ENCODE data around the gene CELF2. TPM values are rescaled to one million over a fixed set of nuclear protein-coding genes. Genes with fewer than 3 reads are reported as not detected.

The CELF2 gene
- total RNA-seq, 1 donor from 2014 or later = 110 TPM

GRCh38 chr10:10991144-10991543 lies 26.5 kb upstream of the CELF2 start:
- ATAC-seq = no peak
- no peaks in the 10 kb centered on the region for H3K9me3 ChIP-seq
- no peak overlapping the region for H3K27ac ChIP-seq
- intact Hi-C loops (cut with DNase I) = no loop called here
- H3K4me1 ChIP-seq = no peaks in the 10 kb centered on the region
- no peak for DNase-seq
- TF ChIP-seq, protein P1, sequence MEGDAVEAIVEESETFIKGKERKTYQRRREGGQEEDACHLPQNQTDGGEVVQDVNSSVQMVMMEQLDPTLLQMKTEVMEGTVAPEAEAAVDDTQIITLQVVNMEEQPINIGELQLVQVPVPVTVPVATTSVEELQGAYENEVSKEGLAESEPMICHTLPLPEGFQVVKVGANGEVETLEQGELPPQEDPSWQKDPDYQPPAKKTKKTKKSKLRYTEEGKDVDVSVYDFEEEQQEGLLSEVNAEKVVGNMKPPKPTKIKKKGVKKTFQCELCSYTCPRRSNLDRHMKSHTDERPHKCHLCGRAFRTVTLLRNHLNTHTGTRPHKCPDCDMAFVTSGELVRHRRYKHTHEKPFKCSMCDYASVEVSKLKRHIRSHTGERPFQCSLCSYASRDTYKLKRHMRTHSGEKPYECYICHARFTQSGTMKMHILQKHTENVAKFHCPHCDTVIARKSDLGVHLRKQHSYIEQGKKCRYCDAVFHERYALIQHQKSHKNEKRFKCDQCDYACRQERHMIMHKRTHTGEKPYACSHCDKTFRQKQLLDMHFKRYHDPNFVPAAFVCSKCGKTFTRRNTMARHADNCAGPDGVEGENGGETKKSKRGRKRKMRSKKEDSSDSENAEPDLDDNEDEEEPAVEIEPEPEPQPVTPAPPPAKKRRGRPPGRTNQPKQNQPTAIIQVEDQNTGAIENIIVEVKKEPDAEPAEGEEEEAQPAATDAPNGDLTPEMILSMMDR (IDR thresholded peaks at IDR 0.05) = no peak
- no peaks in the 10 kb centered on the region for H3K27me3 ChIP-seq
- no peaks in the 10 kb centered on the region for H3K36me3 ChIP-seq
- no peak overlapping the region for H3K4me3 ChIP-seq

- no peaks in the 10 kb centered on the region for H3K36me3 ChIP-seq
- H3K27me3 ChIP-seq = no peaks in the 10 kb centered on the region
- no peaks in the 10 kb centered on the region for H3K4me1 ChIP-seq
- no peak overlapping the region for H3K4me3 ChIP-seq
- TF ChIP-seq, protein P1 (IDR thresholded peaks at IDR 0.05) = no peak
- DNase-seq (no peak), ATAC-seq (no peak)
- no peaks in the 10 kb centered on the region for H3K9me3 ChIP-seq
- intact Hi-C loops (cut with DNase I) = no loop called here
- no peak overlapping the region for H3K27ac ChIP-seq
Measured at GRCh38 chr10:10992072-10992471, 25.6 kb upstream of the CELF2 start.

- H3K4me3 ChIP-seq = no peak overlapping the region
- TF ChIP-seq, protein P1 (IDR thresholded peaks at IDR 0.05) = no peak
- H3K27ac ChIP-seq = no peak overlapping the region
- intact Hi-C loops (cut with DNase I) = no loop called here
- H3K4me1 ChIP-seq = no peaks in the 10 kb centered on the region
- DNase-seq (no peak), ATAC-seq (no peak)
- no peaks in the 10 kb centered on the region for H3K27me3 ChIP-seq
- no peaks in the 10 kb centered on the region for H3K9me3 ChIP-seq
- no peaks in the 10 kb centered on the region for H3K36me3 ChIP-seq
Measured at GRCh38 chr10:10992961-10993714, 24.5 kb upstream of the CELF2 start.

- intact Hi-C loops (cut with DNase I) = no loop called here
- no peak overlapping the region for H3K4me3 ChIP-seq
- H3K27ac ChIP-seq = no peak overlapping the region
- no peak for DNase-seq
- no peaks in the 10 kb centered on the region for H3K4me1 ChIP-seq
- ATAC-seq = no peak
- no peaks in the 10 kb centered on the region for H3K36me3 ChIP-seq
- no peaks in the 10 kb centered on the region for H3K9me3 ChIP-seq
- TF ChIP-seq, protein P1 (IDR thresholded peaks at IDR 0.05) = no peak
- no peaks in the 10 kb centered on the region for H3K27me3 ChIP-seq
Measured at GRCh38 chr10:10993785-10994184, 23.9 kb upstream of the CELF2 start.

- Histone ChIP-seq H3K4me3 (no peak overlapping the region), H3K9me3 (no peaks in the 10 kb centered on the region), H3K36me3 (no peaks in the 10 kb centered on the region), H3K27ac (no peak overlapping the region), H3K27me3 (no peaks in the 10 kb centered on the region), H3K4me1 (no peaks in the 10 kb centered on the region)
- TF ChIP-seq, protein P1 (IDR thresholded peaks at IDR 0.05) = no peak
- intact Hi-C loops (cut with DNase I) = no loop called here
- DNase-seq (no peak), ATAC-seq (no peak)
Measured at GRCh38 chr10:10994360-10994759, 23.3 kb upstream of the CELF2 start.
